Body of pancreas (tissue), 4 donors: ENCODE measurements around the gene NDFIP1. TPM values are rescaled to one million over a fixed set of nuclear protein-coding genes. Genes with fewer than 3 reads are reported as not detected.

Experiments used
- ATAC-seq: fragments of 150-250 bp; one replicate; pipeline ENCODE4 v1.9.1; 2016
- DNase-seq, 4 donors: peaks; one replicate each; pipeline ENCODE4 v3.0.0-alpha.2; 2019
- H3K27ac ChIP-seq, 4 donors: fragments of 200-600 bp; sonication (generic); 1 replicate in 3 of 4; 2 replicates in 1 of 4; pipeline versions ENCODE4 v1.5.1 to v1.6.1; 2016 to 2019; ENCODE audit warnings: mild to moderate bottlenecking in 1 of 4, mixed read lengths in 1 of 4, moderate library complexity in 1 of 4
- H3K27me3 ChIP-seq, 2 donors: fragments of 200-600 bp; sonication (generic); one replicate each; pipeline ENCODE4 v1.6.0; 2016; ENCODE audit warnings: mild to moderate bottlenecking in 1 of 2
- H3K36me3 ChIP-seq, 2 donors: fragments of 200-600 bp; sonication (generic); replicated peaks in 1 of 2; 2 replicates each; pipeline ENCODE4 v1.5.1; 2016; ENCODE audit warnings: low read depth in 2 of 2; ENCODE audit not compliant: insufficient read depth in 1 of 2
- H3K4me1 ChIP-seq: fragments of 200-600 bp; sonication (generic); one replicate; pipeline ENCODE4 v1.6.0; 2016
- H3K4me3 ChIP-seq, 2 donors: fragments of 200-600 bp; sonication (generic); 1 replicate in 1 of 2; 2 replicates in 1 of 2; pipeline ENCODE4 v1.5.1; 2016 to 2019
- H3K9me3 ChIP-seq, 3 donors: fragments of 200-600 bp; sonication (generic); 1 replicate in 2 of 3; 2 replicates in 1 of 3; pipeline ENCODE4 v1.5.1; 2016
- CTCF ChIP-seq, 7 experiments: fragments of 450-650 bp in 4 of 7; fragments of 200-600 bp in 3 of 7; sonication (generic) in 3 of 7; IDR thresholded peaks; one replicate each; pipeline ENCODE4 v1.5.1; 2016 to 2019; ENCODE audit warnings: antibody characterized with exemption in 7 of 7
- POLR2A ChIP-seq, 3 donors: fragments of 450-650 bp; IDR thresholded peaks; one replicate each; pipeline ENCODE4 v1.6.1; 2016; ENCODE audit warnings: antibody characterized with exemption in 3 of 3, mild to moderate bottlenecking in 2 of 3
- WGBS, 2 donors: methylation state at CpG; one replicate each; pipeline ENCODE4 v1.1.5; 2017; 5-methylcytosine and 5-hydroxymethylcytosine counted together
- intact Hi-C: fragments of 100-400 bp; cut with DNase I; formaldehyde crosslinking; loops from one replicate; pipeline ENCODE4 v1.15.1; 2023
- total RNA-seq, 2 donors: library from RNA; depleted of rRNA; stranded (reverse); fragments of >200 nt; gene quantifications; one replicate each; pipeline ENCODE4 v1.1.0, GENCODE V29; 2016

NDFIP1 gene
- total RNA-seq, 2 donors from 2014 or later = 39.7 to 58.3 TPM

- Histone ChIP-seq H3K4me1 (no peaks in the 10 kb centered on the region), H3K36me3 (no peaks in the 10 kb centered on the region), H3K27ac (no peak overlapping the region), H3K27me3 (no peaks in the 10 kb centered on the region), H3K4me3 (no peak overlapping the region), H3K9me3 (no peaks in the 10 kb centered on the region)
- DNase-seq (no peak), ATAC-seq (no peak)
- TF ChIP-seq POLR2A (IDR thresholded peaks at IDR 0.05) (no peak), CTCF (IDR thresholded peaks at IDR 0.05) (no peak)
- WGBS, 2 donors = 81 to 84% methylated on average over 3 of the region's 3 CpGs
- intact Hi-C loops = no loop called here
Observed at GRCh38 chr5:142201471-142201887, 92.9 kb downstream of the NDFIP1 start.

GRCh38 chr5:142202282-142202681 lies 93.7 kb downstream of the NDFIP1 start:
- H3K4me1 ChIP-seq = no peaks in the 10 kb centered on the region
- H3K36me3 ChIP-seq = no peaks in the 10 kb centered on the region
- H3K27ac ChIP-seq = no peak overlapping the region
- no peak overlapping the region for H3K4me3 ChIP-seq
- 55 to 58% methylated on average over 1 of the region's 1 CpG for WGBS, 2 donors
- H3K27me3 ChIP-seq = no peaks in the 10 kb centered on the region
- H3K9me3 ChIP-seq = no peaks in the 10 kb centered on the region
- intact Hi-C loops = no loop called here
- DNase-seq (no peak), ATAC-seq (no peak)
- no peak for TF ChIP-seq POLR2A (IDR thresholded peaks at IDR 0.05)
- TF ChIP-seq CTCF (IDR thresholded peaks at IDR 0.05) = no peak

Other genes with a start within 250 kb of the NDFIP1 start
- 10 to 100 TPM; 24.9 to 31.3 TPM for gene PCDH1, start 230.4 kb upstream of the NDFIP1 start, total RNA-seq
- gene DELE1, start 184.9 kb upstream of the NDFIP1 start, total RNA-seq = 100 to 1,000 TPM in 1 of 2 donors, 10 to 100 TPM in 1; 50.6 to 100 TPM
- gene PCDH12, start 150.6 kb upstream of the NDFIP1 start, total RNA-seq = 1 to 10 TPM; 1.6 to 2.9 TPM
- 10 to 100 TPM; 29.3 to 44.2 TPM for gene RNF14, start 139.7 kb upstream of the NDFIP1 start, total RNA-seq
- 10 to 100 TPM; 11.4 to 42.2 TPM for gene GNPDA1, start 95.8 kb upstream of the NDFIP1 start, total RNA-seq
- 10 to 100 TPM in 1 of 2 donors, 1 to 10 TPM in 1; 6.7 to 18.5 TPM for gene SPRY4, start 216.2 kb downstream of the NDFIP1 start, total RNA-seq